ENCODE measurements around the gene SNX1. TPM values are rescaled to one million over a fixed set of nuclear protein-coding genes. Genes with fewer than 3 reads are reported as not detected.

SNX1 gene
- total and polyA plus RNA-seq, 2 of the 13 experiments (the other 11 are each of a cell fraction or from before 2014, with no cell fraction given): 29.3 to 60.1 TPM

DNA sequence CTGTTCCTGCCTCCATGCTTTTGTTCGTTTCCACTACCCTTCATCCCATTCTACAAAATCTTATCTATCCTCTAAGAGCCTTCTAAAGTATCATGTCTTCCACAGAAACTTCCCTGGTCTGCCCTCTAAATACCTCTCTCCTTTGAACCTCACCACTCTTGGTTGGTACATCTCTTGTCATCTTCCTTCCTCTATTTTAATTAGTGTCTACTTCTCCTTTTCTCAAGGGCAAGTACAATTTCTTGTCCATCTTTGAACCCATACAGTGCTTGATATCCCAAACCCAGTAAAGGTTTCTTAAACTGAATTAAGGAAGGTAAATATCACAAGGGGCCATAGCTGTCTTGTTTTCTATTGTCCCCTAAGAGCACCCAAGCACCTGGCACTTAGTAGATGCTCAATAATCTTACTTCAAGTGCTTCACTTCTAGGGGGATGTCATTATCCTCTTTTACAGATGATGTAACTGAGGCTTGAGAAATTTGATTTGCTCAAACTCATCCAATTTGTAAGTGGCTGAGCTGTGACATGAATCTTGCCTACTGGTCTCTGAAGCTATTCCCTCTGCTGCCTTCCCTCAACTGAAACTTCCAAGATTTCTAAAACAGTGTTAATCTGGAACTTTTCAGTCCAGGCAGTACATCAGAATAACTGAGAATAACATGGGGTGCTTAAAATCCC, 46.9 kb upstream of the SNX1 start (continued):
- TF ChIP-seq, protein P1, sequence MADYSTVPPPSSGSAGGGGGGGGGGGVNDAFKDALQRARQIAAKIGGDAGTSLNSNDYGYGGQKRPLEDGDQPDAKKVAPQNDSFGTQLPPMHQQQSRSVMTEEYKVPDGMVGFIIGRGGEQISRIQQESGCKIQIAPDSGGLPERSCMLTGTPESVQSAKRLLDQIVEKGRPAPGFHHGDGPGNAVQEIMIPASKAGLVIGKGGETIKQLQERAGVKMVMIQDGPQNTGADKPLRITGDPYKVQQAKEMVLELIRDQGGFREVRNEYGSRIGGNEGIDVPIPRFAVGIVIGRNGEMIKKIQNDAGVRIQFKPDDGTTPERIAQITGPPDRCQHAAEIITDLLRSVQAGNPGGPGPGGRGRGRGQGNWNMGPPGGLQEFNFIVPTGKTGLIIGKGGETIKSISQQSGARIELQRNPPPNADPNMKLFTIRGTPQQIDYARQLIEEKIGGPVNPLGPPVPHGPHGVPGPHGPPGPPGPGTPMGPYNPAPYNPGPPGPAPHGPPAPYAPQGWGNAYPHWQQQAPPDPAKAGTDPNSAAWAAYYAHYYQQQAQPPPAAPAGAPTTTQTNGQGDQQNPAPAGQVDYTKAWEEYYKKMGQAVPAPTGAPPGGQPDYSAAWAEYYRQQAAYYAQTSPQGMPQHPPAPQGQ (CRISPR knock-in tag; IDR thresholded peaks at IDR 0.05; ENCODE audit: borderline replicate concordance): no peak
- TF ChIP-seq CHCHD3 (CRISPR knock-in tag; IDR thresholded peaks at IDR 0.05): no peak
- TF ChIP-seq KLF12 (CRISPR knock-in tag; IDR thresholded peaks at IDR 0.05; ENCODE audit: borderline replicate concordance): no peak
- no peak for TF ChIP-seq ZNF570 (CRISPR knock-in tag; IDR thresholded peaks at IDR 0.05; ENCODE audit: borderline replicate concordance)
- TF ChIP-seq NFKBIZ (CRISPR knock-in tag; IDR thresholded peaks at IDR 0.05): no peak
- TF ChIP-seq ZNF3 (CRISPR knock-in tag; IDR thresholded peaks at IDR 0.05): no peak
- TF ChIP-seq HOXD1 (CRISPR knock-in tag; IDR thresholded peaks at IDR 0.05): no peak
- no peak for TF ChIP-seq ZNF619 (CRISPR knock-in tag; IDR thresholded peaks at IDR 0.05)
- TF ChIP-seq, protein P2, sequence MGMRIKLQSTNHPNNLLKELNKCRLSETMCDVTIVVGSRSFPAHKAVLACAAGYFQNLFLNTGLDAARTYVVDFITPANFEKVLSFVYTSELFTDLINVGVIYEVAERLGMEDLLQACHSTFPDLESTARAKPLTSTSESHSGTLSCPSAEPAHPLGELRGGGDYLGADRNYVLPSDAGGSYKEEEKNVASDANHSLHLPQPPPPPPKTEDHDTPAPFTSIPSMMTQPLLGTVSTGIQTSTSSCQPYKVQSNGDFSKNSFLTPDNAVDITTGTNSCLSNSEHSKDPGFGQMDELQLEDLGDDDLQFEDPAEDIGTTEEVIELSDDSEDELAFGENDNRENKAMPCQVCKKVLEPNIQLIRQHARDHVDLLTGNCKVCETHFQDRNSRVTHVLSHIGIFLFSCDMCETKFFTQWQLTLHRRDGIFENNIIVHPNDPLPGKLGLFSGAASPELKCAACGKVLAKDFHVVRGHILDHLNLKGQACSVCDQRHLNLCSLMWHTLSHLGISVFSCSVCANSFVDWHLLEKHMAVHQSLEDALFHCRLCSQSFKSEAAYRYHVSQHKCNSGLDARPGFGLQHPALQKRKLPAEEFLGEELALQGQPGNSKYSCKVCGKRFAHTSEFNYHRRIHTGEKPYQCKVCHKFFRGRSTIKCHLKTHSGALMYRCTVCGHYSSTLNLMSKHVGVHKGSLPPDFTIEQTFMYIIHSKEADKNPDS (CRISPR knock-in tag; IDR thresholded peaks at IDR 0.05): no peak
- TF ChIP-seq, protein P3, sequence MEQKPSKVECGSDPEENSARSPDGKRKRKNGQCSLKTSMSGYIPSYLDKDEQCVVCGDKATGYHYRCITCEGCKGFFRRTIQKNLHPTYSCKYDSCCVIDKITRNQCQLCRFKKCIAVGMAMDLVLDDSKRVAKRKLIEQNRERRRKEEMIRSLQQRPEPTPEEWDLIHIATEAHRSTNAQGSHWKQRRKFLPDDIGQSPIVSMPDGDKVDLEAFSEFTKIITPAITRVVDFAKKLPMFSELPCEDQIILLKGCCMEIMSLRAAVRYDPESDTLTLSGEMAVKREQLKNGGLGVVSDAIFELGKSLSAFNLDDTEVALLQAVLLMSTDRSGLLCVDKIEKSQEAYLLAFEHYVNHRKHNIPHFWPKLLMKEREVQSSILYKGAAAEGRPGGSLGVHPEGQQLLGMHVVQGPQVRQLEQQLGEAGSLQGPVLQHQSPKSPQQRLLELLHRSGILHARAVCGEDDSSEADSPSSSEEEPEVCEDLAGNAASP (CRISPR knock-in tag; IDR thresholded peaks at IDR 0.05; ENCODE audit: borderline replicate concordance): no peak
- TF ChIP-seq ZSCAN30 (CRISPR knock-in tag; IDR thresholded peaks at IDR 0.05): no peak
- TF ChIP-seq SKI (IDR thresholded peaks at IDR 0.05; ENCODE audit: partially characterized antibody): no peak

Data from HepG2 (cell line).